HG03135 (cell line): Measurements from ENCODE around the gene CREBL2.
"Not testable (repeated sequence)": the region's sequence is repeated elsewhere in the genome, so short reads cannot be mapped to it uniquely, and the experiment has no call there.

Experiments used
- ATAC-seq: cut with Tn5 transposase; IDR thresholded peaks from one replicate; pipeline ENCODE4 v1.9.1; 2021; ENCODE audit warnings: mild to moderate bottlenecking, moderate library complexity; ENCODE audit not compliant: unreplicated experiment

The CREBL2 gene

DNA sequence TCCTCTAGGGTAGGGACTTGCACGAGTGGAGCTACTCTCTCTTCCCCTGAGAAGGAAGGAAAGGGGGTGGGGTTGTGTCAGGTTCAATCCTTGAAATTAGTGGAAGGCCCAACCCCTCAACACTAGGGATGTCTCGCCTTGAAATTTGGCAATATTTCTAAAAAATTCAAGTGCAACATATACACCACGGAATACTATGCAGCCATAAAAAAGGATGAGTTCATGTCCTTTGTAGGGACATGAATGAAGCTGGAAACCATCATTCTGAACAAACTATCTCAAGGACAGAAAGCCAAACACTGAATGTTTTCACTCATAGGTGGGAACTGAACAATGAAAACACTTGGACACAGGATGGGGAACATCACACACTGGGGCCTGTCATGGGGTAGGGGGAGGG, 15.1 kb upstream of the CREBL2 start:
- not testable (repeated sequence) for ATAC-seq

GRCh38 chr12:12598864-12599263, 12.8 kb upstream of the CREBL2 start:
- ATAC-seq, result no peak

DNA sequence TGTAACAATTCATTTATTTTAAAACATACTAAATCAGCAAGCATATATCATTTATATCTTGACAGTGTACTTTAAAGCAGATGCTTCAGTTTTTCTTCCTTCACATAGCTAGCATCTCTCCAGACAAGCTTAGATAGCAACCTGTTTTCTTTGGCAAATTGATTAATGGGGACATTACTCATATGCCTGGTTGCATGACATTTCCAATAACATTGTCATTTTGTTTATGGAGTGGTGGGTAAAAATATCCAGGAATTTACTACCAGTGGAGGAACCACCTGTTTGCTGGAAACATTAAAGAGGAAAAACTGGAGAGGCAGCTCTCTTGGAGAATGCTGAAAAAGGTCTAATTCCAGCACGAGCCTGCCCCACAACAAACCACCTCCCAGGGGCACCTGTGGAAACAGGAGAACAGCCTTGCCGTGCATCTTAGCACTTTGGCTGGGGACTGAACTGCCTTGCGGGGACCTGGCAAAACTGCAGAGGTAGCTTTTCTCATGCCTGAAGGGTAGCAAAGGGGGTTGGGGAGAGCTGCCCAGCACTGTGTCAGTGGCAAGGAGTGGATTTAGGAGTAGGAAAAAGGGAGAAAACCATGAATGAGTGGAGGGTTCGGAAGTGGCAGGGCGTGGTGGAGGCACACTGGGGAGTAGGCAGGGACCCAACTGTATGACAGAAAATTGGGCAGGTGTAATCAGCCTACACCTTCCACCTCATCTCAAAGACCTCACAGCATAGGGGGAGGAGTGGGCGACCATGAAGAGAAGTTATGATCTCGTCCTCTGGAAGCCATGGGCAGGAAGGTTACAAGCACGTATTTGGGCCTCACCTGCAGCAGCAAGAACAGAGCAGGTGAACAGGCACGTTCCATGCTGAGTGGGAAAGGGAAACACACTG, 11.7 kb upstream of the CREBL2 start:
- no peak for ATAC-seq

GRCh38 chr12:12600659-12601058, 11.0 kb upstream of the CREBL2 start:
- ATAC-seq, result no peak

DNA sequence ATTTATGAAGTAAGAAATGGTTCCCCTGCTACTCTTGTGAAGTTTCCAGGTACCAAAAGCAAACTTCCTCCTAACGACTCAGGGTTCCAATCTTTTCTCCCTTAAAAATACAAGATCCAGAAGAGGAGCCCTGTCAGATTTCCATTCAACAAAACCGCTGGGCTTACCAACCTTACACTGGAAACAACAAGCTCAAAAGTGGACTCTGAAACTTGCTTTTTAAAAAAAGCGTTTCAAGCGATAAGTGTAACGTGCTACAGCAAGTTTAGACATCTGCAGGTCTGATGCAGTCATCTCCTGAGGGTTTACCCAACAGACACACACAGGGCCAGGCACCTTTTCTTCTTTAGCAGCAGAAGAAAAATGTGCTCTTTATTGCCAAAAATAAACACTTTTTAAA, 6.9 kb upstream of the CREBL2 start:
- ATAC-seq, result no peak

DNA sequence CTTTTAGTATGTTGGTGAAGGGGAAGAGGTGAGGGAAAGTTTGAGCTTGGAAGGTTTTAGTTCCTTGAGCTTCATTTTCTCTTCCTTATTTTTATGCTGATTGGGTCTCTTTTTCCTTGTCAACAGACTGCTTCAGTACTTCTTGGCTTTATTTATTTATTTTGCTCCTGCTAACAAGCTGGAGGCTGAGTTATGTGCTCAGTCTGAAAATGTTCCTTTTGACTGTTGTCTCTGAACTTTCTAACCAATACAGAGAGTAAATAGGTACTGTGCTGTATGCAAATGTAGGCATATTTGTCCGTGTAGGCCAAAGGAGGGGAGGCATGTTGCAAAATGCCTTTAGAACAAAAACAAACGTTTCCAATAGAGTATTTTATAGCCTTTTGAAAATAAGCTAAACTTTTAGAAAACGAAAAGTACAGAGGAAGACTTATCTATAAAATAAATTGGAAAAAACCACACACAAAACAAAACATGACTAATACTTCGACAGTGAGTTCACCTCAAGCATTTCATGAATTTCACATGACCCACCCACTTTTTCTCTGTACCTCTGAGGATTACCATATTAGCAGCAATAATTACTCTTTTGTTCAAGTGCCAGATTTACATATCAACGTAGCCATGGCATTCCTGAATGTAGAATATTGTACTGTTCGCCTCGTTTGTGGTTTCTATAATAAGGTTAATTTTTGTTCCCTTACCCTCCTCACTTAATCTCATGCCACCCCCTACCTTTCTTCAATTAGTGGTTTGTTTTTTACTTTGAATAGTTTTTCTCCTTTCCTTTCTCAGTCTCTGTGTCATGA, 4.7 kb upstream of the CREBL2 start:
- no peak for ATAC-seq

DNA sequence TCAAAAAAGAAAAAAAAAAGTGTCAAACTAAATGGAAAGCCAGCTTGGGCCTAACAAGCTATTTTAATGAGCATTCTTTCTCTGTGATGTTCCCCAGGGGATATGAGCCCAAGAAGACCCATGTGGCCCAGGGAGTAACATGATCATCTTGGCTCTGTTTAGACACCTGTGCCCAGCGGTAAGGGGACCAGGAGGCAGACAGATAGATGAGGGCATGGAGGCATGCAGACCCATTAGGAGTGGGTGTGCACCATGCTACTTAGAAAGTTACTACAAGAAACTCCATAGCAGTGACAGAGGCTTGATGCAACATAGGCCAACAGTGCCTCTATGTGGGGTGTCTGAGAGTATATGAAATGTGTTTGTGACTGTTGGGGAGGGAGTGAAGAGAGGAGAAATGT, 3.1 kb upstream of the CREBL2 start:
- ATAC-seq, result no peak

- ATAC-seq, result no peak
These were observed 2.0 kb upstream of the CREBL2 start for GRCh38 chr12:12609692-12610091.

- ATAC-seq, result no peak
These were observed 965 bp upstream of the CREBL2 start for GRCh38 chr12:12610711-12611110.

DNA sequence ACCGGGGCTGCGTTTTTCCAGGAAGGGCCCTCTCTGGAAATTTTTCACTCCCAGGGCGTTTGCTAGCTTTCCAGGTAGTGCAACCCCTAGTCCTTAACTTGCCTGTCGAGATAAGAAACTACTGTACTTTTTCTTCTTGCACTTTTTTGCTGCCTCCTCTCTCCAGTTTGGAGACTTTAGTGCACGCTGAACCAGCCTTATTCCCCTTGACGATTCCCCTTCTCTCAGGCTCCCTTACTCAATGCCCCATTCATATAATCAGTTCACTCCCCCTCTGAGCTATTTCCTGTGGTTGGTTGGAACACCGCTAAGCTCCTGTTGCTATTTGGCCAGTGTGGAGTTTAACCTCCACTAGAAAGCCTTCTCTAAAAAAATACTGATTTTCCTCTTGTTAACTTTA, 682 bp downstream of the CREBL2 start:
- ATAC-seq, result no peak

- ATAC-seq, result no peak
These were observed 1.7 kb downstream of the CREBL2 start for GRCh38 chr12:12613344-12613743.

DNA sequence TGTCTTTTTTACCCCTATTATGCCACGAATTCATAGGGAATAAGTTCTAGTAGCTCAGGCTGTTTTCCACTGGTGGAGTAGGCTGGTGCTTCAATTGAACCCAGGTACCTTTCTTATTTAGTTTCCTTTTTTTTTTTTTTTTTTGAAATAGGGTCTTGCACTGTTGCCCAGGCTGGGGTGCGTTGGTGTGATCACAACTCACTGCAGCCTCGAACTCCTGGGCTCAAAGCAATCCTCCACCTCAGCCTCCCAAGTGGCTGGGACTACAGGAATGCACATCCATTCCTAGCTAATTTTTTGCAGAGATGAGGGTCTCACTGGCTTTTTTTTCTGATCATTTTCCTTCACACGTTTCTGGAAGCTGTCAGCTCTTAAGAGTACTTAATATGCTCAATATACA, 2.7 kb downstream of the CREBL2 start:
- ATAC-seq, result no peak

DNA sequence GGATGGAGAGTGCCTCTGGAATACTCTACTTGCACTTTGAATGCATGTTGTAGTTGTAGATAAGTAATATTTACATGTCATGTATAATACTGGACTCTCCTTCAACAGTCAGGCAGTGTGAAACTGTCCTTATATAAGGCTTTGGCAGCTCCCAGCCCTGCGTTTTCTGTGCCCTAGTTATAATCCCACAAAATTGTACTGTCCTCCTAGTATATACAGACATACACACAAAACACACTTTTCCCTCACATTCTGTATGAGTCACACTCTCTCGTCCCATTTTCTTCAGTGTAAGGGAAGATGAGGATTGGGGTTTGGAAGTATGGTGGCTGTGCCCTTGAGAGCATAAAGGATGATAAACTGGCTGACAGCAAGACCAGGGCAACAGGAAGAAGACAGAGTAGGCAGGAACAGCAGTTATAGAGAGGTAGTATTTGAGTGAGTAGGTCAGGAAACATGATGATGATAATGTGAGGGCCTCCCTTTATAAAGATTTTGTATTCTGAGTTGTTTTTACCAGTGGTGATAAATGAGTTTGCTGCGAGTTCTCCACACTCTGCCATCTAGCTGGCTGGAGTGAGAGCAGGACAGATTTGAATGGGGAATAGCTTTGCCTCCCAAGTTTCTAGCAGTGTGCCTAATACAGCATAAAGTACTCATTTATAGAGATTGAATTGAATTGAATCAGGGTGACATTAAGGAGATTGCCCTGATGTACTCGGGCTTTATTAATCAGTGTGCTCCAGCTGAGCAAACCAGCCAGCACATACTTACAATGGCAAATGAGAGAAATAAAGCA, 5.0 kb downstream of the CREBL2 start:
- no peak for ATAC-seq

GRCh38 chr12:12618064-12618463, 6.4 kb downstream of the CREBL2 start:
- not testable (repeated sequence) for ATAC-seq

DNA sequence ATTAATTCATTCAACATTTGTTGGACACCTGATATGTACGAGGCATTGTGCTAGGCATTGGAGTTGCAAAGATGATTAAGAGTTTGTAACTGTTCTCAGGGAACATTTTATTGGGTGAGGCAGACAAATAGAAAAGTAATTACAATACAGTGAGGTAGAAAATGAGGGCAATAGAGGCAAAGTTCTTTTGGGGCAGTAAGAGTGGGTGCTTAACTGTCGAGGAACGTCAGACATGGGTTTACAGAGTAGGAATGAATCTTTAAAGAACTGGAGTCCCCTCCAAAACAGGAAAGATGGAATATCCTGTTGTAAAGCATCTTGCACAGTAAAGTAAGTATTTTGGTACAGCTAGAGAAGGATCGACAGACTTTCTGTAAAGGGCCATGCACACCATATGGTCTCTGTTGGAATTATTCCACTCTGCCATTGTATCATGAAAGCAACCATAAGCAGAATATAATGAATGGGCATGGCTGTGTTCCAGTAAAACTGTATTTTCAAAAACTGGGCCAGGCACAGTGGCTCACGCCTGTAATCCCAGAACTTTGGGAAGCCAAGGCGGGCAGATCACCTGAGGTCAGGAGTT, 9.1 kb downstream of the CREBL2 start:
- ATAC-seq, result no peak

GRCh38 chr12:12622418-12622817, 10.7 kb downstream of the CREBL2 start:
- ATAC-seq, result no peak

DNA sequence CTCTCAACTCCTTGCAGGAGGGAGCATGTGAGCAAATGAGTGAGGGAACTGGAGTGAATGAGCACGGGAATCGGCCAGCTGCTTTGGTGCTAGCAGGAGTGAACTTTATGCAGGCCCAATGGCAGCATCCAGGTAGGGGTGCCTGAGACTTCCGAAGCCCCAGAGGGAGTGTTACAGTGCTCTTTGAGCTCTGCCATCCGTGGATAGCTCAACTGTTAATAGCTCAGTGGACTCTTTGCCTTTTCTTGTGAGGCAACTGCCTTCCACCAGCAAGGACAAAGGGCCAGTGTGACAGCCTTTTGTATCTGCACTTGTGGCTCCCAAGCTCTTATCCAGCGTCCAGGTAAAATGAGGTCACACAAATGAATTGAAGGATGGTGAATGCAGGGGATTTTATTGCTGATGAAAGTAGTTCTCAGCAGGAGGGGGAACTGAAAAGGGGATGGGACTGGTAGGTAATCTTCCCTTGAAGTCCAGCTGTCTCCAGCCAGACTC, 12.9 kb downstream of the CREBL2 start:
- ATAC-seq, result no peak

GRCh38 chr12:12626471-12626870, 14.8 kb downstream of the CREBL2 start:
- ATAC-seq, result no peak

- no peak for ATAC-seq
These were observed 15.7 kb downstream of the CREBL2 start for GRCh38 chr12:12627308-12627827.

- ATAC-seq, result no peak
These were observed 16.3 kb downstream of the CREBL2 start for GRCh38 chr12:12628013-12628412.
